Stimulated activated CD8-positive, alpha-beta memory T cell treated with anti-CD3 and anti-CD28 coated beads, Interleukin-7, amount 100 ng/mL, for 48 hours (primary cell): ENCODE results near the gene FGFR1OP2.

Experiments used
- DNase-seq, 2 donors: peaks; one replicate each; pipeline ENCODE4 v3.0.0-alpha.2; 2020; ENCODE audit warnings: low read depth in 1 of 2; ENCODE audit errors: extremely low read depth in 1 of 2

FGFR1OP2 gene

GRCh38 chr12:27000961-27001360, 62.7 kb downstream of the FGFR1OP2 start:
- DNase-seq: no peak

- DNase-seq: no peak
Observed at GRCh38 chr12:27001663-27002062, 63.4 kb downstream of the FGFR1OP2 start.

GRCh38 chr12:27002141-27002540, 63.9 kb downstream of the FGFR1OP2 start:
- DNase-seq: no peak

DNA sequence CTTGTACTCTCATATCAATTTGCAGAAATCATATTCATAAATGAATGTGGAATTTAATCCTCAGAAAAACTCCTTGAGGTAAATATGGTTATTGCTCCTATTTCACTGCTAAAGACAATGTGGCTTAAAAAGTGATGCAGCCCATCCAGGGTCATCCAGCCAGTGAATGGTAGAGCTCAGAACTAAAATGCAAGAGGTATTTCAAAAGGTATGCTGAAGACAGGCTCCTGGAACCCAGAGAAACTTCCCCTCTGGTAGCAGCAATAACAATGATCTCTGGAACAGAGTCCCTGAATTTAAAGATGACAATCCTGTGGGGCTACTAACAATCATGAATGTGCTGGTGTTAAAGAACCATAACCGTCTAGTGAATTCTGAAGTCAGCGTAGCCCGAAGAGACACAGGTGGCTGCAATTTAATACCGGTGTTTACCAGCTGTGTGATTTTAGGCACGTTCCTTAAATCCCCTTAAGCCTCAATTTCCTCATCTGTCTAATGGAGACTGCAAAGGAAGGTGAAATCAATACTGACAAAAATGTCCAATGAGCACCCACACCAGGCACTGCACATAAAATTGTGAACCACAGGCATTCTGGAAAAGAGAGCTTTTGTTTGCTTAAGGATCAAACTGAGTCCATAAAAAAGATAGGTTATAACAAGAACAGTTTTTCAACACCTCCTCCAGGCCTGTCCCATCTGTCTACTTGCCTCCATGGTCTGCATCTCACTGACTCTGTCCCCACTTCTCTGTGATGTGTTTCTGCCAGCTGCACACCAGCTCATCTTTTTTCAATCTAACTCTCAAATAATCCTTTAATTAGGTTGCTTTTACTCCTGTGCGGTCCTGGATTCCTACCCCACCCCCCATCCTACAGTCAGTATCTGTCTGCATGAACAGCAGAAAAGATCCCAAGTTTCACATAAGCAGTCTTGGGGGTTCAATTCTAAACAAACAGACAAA, 65.4 kb downstream of the FGFR1OP2 start:
- DNase-seq: no peak

GRCh38 chr12:27005495-27005894, 67.2 kb downstream of the FGFR1OP2 start:
- DNase-seq: no peak

DNA sequence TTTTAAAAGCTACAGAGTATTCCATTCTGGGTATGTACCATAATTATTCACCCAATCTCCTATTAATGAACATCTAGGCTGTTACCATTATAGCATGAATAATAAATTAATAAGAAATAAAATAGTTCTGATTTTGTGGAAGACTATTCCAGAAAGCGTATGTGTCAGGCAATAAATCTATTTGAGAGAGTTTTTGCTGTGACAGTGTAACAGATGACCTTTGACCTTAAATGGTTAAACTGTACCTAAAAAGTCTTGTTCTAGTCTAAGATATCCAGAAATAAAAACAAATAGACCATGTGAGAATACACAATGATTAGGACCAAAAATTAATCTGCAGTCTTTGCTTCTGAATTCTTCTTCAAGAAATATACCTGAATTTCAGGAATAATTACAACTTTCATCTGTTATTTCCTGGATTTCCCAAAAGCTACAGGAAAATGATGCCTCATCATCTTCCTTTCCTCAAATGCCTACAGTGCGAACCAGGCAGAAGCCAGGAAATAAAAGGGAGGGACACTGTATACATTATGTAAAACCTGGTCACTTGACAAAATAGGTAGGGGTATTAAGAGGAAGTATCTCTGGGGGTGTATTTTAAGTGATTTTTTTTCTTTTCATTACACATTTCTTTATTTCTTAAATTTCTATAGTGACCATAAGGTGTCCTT, 68.7 kb downstream of the FGFR1OP2 start:
- DNase-seq: no peak

DNA sequence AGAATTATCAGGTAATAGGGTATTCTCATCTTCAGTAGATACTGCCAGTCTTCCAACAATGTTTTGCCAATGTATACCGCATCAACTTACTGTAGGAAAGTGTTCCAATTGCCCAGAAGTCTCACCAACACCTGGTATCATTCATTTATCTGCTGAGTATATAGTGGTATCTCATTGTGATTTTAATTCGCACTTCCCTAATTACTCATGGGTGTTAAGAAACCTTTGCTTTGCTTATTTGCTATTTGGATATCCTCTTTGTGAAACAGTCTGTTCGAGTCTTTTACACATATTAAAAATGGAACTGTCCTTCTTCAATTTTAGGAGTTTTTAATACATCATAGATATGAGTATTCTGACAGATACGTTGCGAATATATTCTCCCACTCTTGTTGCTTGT, 69.8 kb downstream of the FGFR1OP2 start:
- DNase-seq: no peak

DNA sequence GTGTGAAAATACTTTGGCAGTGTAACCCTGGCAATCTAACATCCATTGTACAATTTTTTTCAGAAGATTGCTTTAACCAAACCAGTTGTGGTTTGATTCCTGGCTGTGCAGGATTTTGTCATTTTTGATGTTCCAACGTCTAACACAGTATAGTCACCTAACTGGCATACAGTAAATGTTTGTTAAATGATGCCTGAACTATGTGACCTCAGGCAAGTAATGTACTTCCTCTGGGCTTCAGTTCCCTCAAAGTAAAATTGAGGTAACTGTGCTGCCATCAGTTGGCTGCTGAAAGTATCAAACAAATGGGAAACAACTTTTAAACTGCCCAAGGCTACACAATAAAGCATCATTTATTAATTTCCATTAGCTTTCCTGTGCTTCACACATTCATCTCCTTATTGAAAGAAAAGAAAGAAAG, 71.6 kb downstream of the FGFR1OP2 start:
- no peak for DNase-seq

DNA sequence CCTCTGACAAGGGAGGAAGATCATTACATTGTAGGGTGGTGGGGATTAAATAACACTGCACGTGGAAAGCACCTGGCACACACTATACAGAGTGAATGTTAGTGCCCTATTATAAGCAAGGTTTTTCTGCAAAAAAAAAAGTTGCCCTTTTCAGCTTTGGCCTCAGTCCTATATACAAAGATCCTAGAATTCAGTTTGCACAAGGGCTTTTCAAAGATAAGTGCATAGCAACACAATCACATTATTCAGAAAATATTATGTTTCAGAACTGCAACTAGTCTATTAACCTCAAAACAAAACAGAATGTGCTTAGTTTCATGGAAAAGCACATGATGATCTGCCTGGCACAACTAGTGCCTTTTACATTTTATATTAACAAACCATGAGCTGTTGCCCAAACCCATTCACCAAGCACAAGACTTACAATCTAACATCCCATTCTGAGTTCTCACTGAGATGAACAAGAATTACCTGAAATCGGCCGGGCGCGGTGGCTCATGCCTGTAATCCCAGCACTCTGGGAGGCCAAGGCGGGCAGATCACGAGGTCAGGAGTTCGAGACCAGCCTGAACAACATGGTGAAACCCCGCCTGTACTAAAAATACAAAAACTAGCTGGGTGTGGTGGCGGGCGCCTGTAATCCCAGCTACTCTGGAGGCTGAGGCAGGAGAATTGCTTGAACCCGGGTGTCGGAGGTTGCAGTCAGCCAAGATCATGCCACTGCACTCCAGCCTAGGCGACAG, 74.1 kb downstream of the FGFR1OP2 start:
- no peak for DNase-seq

GRCh38 chr12:27012982-27013255, 74.6 kb downstream of the FGFR1OP2 start:
- no peak for DNase-seq

DNA sequence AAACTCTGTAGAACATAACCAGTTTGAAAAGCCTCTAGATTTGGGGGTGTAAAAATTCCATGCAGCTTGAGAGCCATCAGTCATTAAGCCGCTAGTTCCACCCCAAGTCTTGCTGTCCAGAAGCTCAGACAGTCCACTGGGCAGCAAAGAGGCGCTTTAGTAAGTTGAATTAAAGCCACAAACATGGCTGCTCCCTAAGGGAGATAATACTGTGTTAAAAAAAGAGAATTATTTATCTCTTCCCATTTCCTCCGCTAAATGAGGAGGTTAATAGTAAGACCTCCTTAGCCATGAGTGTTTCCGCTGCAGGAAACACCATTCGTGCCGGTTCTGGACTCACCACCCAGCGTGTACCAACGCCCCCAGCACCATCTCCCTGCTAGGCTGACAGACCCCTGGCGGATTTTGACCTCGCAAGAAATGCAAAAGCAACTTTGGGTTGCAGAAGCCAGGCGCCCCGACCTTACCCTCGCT, 75.4 kb downstream of the FGFR1OP2 start:
- DNase-seq: no peak

DNA sequence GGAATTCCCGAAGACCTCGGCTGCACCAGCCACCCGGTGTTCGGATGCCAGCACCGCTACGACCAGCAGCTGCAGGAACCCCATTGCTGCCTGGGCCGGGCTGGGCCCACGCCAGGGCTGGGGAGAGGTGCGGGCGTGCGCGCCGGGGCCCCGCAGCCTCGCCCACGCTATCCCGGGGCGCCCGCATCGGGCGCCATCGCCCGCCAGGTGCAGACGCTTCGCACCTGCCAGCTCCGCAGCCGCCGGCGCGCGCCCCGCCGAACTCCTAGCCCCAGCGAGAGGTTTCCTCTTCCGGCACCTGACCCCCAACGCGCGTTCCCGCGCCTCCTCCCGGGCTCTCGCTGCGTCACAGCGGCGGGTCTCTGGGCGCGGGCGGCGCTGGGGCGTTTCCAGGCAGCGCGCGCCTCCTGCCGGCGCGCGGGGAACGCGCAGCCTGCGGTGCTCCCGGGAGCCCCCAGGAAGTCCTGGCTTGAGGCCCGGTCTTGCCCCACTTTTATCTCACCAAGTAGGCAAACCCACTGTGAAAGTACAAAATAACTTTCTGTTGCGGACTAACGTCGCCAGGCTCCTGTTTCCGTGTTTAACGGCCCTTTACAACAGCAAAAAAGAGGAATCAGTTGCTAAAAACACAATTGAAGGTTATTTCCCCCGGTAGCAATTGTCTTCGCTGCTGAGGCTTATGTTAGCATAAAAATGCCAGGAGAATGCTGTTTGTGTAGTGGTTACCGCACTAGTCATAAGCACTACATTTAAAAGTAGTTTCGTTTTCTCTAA, 76.0 kb downstream of the FGFR1OP2 start, which contains the start of gene TM7SF3:
TSS of gene TM7SF3 (minus strand) at position 300 of the 774 bp plus-strand sequence. CDS start at position 84, 216 bp downstream.
- DNase-seq: peak; percentile 88 to 89

- DNase-seq: peak in 1 of 2 donors; percentile 32
Observed at GRCh38 chr12:27014859-27015729, 76.8 kb downstream of the FGFR1OP2 start.

DNA sequence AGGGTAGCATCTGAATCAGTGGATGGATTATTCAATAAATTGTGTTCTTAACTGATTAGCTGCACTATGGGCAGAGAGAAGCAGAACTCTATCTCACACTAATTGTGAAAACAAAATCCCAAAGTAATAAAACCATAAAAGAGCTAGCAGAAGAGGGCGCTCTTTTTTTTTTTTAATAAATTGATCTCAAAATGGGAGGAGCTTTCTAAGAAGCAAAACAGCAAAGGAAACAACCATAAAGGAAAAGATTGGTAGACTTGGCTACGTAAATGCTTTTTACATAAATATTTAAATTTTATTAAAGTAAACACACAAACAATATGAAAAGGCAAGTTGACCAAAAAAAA, 77.4 kb downstream of the FGFR1OP2 start:
- DNase-seq: no peak
